Fibroblast of peridontal ligament (primary cell): Measurements from ENCODE around the gene SPATA13.

Experiments
- DNase-seq: peaks from one replicate; pipeline ENCODE4 v3.0.0-alpha.2; 2010; ENCODE audit errors: extremely low read depth

The SPATA13 gene

DNA sequence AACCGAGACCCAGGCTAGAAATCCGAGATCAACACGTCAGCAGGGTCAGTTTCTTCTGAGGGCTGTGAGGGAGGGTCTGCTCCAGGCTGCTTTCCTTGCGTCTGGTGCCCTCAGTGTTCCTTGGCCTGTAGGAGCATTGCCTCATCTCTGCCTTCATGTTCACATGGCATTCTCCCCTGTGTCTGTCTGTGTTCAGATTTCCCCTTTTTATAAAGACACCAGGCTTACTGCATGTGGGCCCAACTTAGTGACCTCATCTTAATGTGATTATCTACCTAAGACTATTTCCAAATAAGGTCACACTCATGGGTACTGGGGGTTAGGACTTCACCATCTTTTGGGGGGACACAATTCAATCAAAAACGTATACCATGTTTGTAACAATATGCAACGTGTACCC lies 91.6 kb downstream of the SPATA13 start:
- no peak for DNase-seq

DNA sequence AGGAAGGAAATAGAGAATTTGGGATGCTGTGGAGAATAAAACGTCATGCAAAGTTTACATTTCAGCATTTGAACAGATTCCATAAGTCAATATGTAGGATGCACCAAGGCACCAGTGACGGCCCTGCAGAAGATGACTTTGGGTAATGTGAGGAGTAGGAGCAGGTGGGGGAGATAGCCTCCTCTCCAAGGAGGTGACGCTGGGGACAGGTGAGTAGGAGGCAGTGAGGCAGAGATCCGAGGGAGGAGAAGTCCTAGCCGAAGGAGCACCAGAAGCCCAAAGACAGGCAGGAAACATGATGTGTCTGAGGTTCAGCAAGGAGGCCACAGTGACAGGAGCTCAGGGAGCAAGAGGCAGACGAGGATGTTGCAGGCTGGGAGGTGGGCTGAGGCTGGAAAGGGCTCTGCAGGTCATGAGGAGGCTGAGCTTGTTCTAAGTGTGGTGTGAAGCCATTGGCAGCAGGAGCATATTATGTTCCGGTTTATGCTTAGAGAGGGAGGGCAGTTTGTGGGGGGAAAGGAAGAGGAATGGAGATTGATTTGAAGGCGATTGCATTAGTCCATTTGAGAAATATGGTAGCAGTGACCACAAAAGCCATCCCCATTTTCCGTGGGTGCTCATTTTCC lies 93.1 kb downstream of the SPATA13 start:
- no peak for DNase-seq

DNA sequence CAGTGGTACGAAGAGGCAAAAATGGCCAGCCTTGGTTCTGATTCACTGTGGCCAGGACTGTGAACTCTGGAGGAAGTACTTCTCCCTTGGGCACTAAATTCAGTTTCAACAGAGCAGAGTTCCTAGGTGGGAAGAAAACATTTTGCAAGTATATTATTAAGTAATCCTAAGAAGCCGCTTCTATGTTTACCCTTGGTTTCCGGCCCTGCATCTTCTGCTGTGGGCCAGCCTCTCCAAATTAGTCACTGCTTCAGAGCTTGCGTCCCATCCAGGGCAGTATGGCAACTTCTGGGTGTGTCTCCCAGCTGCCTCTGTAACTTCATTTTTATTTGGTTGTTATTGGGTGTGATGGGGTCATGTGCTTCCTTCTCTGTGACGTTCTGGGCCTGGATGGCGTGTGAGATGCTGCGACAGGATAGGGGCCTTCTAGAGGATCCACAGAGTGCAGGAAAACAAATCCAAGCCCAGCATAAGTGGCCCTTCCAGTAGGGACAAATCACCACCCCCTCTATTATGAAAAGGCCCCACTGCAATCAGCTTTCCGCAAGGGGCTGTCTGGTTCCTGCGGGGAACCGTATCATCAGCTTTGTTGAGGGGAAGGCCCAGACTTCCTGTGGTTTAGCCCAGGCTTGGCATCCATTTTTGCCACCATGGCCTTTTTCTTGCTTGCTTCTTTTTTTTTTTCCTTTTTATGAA lies 93.8 kb downstream of the SPATA13 start:
- peak; percentile 49 for DNase-seq

DNA sequence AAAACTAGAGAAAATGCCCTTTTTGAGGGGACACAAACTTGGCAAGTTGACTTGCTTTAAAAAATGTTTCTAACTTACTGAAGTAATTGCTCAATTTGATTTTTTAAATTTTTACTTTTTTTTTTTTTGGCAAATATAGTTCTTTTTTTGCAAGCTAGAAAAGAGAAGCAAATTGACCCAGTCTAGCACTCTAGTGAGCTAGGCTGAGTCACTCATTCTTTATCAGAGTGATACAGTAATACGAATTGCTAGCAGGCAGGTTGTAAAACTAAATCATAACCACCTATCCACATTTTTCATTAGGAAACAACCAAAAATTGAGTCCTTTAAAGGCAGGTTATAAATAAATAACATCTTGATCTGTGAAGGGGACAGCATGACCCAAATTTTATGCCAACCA lies 97.0 kb downstream of the SPATA13 start:
- no peak for DNase-seq

DNA sequence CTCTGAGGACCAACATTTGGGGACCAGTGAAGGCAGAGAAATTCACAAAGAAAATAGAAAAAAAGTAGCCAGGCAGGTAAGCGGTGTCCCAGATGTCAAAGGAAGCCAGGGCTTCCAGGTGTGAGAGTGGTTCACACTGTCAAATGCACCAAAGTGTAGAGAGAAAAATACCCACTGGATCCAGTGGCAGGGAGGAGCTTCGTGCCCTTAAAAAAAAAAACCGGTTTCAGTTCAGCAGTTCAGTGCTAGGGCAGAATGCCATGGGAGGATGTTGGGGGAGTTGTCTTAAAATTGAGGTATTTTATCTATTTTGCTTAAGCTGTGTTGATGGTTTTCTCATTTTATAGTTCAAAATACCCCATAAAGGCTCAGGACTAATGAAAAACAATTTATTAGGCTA lies 101.0 kb downstream of the SPATA13 start:
- DNase-seq, result no peak

DNA sequence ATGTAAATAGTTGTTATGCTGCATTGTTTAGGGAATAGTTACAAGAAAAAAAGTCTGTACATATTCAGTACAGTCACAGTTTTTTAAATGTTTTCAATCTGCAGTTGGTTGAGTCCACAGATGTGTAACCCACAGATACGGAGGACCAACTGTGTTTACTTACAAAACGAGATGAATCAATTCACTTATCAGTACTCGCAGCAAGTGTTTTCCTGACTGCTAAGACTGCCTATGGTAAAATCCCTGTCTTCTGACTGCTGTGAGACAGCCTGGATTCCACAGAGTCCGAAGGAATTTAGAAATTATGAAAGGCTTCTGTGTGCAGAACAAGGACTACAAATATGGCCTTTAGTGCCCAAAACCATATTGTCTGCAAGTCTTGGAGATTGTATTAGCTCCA lies 103.1 kb downstream of the SPATA13 start:
- DNase-seq, result peak; percentile 33

DNA sequence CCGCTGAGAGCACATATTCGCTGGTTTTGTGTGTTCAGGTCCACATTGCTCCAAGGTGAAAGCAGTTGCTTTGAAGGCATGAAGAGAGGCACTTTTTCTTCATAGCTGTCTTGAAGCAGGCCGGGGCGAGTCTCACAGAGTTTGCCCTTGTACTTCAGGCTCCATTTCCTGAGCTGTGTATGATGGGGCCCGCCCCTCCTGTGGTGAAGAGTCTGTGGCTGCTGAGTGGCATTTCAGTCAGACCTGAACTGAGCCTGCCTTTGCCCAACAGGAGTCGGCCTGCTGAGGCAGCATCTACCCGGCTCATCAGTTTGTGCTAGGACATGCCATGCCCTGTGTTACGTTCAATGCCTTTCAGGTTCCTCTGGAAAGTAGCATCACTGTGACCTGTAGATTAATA lies 104.5 kb downstream of the SPATA13 start:
- DNase-seq, result no peak

DNA sequence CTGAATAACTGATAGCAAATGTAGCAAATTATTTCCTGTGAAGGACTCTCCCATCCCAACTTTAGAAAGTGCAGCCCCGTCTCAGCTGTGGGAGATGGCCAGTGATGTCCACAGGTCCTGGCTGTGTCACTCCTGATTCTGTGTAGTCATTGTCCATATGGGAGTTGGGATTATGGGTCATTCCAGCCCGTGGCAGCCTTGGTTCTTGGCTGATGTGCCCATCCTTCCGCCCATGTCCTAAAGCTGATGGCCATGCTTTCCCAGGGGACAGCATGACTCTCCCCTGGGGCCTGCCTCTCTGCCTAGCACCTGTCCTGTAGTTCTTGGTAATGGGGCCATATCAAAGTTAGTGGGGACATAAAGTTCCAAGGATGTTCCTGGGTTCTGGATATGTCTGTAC lies 104.9 kb downstream of the SPATA13 start:
- no peak for DNase-seq

DNA sequence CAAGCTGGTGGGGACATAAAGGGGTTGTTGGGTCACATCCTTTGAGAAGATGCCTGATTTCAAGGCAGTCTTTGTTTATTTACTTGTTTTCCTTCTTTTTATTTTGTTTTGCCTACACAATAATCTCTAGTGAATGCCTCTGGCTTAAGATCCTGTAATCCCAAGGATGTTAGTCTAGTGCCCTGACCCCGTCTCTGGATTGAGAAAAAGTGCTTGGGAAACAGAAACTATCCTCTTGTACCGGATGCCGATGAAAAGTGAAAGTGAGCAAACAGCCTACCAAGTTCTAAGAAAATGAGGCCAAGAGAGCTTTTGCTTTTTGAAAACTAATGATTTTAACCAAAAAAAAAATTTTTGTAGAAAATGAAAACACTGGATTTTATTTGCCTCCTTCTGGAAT lies 106.8 kb downstream of the SPATA13 start:
- DNase-seq, result peak; percentile 76

DNA sequence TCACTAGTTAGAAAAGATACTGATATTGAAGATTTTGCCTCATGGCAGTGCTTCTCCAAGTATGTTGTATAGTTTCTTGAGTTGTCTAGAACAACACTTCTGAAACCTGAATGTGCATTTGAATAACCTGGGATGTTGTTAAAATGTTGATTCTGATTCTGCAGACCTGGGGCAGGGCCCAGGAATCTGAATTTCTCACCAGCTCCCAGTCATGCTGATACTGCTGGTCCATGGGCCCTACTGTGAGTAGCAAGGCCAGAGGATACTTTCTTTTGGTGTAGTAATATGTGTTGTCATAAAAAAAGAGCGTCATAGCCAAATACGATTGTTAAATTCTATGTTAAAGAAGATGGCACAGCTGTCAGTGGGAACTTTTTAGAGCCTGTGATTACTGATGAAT lies 107.3 kb downstream of the SPATA13 start:
- no peak for DNase-seq

DNA sequence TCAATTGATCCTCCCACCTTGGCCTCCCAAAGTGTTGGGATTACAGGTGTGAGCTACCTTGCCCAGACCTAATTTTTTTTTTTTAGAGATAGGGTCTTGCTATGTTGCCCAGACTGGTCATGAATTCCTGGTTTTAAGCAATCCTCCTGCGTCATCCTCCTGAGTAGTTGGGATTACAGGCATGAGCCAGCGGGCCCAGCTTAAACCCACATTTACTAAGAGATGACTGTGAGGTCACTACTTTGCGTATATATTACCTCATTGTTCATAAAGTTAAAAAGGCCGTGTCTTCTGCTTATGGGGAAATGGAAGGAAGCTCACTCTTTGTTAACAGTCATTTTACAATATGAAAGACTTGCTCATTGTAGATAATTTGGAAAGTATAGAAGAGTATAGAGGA lies 109.3 kb downstream of the SPATA13 start:
- DNase-seq, result peak; percentile 34

DNA sequence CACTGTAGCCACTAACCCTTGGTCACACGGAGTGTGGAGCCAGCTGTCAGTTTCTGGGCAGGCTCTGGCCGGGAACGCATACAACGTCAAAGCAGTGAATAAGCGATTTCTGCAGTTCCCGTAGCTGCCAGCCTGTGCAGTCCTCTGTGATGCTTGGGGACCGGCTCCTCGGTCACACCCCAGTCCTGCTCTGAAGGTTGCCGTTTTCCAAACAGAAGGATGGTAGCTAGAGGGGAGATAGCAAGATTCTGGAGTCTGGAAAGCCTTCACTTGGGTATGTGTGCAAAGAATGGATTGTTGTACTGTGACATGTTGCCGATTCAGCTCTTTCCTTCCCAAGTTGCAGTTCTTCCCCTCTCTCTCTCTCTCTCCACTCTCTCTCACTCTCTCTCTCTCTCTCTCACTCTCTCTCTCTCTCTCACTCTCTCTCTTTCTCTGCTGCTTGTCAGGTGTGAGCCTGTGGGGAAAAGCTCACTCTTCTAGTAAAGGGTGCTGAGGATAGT lies 110.2 kb downstream of the SPATA13 start:
- peak; percentile 64 for DNase-seq

DNA sequence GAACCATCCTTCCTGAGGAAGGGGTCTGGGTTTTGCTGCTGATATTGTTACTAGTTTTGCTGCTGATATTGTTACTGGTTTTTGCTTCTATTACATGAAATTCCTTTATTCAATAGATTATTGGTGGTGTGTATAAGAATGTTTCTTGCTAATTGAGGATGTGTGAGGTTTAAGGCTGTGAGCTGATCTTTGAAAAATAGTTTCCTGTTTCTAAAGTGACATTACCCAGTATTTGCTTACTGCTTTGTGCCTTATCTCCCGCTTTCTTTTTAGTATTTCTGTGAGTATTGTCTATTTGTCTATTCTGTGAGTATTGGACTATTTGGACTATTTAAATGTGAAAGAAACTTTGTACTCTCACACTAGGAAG lies 110.7 kb downstream of the SPATA13 start:
- no peak for DNase-seq

DNA sequence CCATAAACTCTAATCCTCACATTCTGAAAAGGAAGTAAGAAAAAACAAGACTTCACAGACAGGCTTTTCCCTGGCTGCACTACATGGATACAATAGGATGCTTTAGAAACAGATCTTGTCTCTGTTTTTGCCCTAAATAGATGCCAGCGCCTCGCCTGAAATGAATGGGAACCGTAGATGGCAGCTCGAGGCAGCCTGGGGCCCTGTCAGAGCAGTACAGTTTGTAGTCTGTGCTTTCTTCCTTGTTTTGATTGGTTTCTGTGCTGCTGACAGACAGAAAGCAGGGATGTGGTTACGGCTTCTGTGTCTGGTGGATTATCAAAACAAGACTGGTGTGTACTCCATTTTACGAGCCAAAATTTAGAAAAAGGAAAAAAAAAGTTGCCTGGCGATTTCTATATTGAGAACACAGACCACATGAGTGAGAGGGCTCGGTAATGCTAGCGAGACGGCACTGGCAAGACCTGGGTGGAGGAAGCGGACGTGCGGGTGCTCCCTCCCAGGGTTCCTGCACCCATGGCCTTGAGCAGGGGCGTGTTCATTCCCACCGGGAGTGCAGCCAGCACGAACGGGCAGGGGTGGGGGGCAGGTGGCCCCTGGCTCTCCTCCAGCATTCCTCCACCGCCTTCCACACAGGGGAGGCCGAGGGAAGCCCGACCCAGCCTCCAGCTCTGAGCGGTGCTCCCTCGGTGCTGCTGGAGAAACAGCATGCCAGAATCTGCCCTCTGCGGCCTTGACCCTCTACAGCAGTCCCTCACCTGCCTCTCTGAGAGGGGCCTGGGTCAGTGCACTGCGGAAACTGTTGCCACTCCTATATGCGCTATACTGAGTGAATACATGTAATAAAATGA lies 111.3 kb downstream of the SPATA13 start:
- peak; percentile 81 for DNase-seq

DNA sequence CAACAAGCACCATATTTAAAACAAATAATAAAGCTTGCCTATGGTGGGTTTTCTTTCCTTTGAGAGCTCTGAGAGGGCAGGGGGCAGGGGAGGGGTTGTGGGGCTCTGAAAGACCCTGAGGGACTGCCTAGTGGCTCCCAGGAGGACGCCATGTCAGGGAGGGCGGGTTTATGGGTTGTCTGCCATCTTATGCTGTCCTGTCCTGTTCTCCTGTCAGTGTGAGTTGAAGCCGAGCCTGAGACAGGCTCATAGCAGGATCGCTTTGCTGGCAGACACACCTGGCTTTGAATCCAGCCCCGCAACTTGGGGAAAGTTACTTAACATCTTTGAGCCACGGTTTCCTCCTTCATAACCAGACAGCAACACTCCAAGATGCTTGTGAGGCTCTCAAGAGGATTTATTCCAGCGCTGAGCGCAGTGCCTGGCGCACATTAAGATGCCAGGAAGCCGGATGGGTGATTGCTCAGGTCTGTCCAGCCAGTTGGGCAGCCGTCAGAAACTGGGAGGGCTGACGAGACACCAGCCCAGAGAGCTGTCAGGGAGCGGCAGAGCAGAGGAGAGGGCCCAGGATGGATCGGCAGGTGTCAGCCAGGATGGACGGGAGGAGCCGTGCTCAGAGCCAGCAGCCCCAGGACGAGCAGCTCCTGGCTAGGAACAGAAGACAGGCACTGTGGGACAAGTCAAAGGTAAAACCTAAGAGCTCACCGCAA lies 112.1 kb downstream of the SPATA13 start:
- no peak for DNase-seq

DNA sequence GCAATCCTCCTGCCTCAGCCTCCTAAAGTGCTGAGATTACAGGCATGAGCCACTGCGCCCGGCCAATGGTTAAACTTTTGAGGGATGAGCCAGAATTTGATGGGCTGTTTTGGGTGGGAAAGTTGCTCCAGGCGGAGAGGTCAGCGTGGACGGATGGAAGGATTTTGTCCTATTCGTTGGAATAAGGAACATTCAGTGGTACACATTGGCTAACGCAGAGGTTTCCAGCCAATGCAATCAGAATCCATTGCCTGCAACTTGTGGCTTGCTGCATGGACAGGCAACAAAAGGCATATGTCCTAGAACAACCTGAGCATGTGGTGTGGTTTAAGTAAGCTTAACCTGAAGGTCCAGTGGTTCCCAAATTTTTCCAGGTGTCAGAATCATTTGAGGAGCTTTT lies 113.4 kb downstream of the SPATA13 start:
- no peak for DNase-seq

DNA sequence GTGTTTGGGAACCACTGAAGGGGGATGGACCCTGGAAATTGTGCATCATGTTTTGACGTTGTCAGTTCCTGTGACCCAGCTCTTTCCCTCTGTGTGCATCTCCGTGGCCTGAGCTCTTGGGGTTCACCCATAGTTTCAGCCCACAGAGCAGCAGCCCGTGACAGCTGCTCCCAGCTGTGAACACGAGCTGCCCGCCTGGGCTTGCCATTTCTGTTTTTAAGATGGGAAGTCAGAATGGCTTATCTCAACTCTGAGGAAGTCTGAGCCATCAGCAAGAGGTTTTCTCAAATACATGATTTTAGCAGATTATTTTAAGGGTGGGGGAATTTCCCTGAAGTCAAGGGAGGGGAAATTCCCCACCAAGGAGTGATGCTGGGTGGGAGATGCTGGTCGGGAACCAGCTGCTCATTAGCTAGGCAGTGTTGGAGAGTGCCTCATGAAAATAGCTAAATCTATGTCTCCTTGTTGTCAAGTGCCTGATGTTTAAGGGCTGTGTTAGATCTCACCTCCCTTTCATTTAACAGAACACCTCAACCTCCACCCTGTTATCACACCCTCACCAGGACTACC lies 114.0 kb downstream of the SPATA13 start:
- DNase-seq, result no peak

DNA sequence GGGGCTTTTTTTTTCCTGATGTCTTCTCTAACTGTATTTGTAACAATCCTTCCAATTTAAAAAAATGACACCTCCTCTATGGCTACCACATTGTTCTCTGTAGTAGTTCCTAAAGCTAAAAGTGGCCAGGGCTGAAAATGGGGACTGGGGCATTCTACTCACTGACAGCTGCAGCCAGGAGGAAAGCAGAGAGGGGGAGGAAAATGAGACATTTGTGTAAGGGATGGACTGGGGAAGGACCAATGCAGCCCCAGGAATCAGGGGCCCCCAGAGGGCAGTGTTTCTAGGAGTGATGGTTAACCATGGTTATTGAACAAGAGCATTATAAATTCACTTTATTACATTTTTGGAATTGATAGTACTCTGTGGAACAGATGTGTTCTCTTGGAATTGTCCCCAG lies 114.5 kb downstream of the SPATA13 start:
- DNase-seq, result no peak

DNA sequence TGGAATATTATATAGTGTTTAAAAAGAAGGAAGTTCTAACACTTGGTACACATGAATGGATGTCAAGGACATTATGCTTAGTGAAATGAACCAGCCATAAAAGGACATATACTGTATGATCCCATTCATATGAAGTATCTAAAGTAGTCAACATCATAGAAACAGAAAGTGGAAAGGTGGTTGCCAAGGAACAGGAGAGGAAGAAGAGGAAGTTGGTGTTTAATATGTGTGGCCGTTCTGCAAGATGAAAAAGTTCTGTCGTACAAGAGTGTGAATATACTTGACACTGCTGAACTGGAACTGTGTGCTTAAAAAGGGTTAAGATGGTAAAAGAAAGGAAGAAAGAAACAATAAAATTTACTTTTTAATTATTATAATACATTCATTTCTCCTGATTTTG lies 115.8 kb downstream of the SPATA13 start:
- no peak for DNase-seq

DNA sequence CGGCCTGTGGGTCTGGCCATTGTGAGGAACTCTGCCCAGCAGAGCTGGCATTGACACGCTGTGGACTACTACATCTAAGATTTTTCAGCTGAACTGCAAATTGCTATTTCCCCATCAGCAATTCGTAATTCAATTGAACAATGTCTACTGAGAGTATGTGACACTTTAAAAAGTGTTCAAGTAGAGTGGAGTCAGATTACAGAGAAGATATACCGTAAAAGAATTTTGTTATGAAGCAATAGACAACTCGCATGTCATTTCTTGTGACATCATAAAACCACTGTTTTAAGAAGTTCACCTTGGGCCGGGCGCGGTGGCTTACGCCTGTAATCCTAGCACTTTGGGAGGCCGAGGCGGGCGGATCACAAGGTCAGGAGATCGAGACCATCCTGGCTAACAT lies 116.3 kb downstream of the SPATA13 start:
- no peak for DNase-seq

DNA sequence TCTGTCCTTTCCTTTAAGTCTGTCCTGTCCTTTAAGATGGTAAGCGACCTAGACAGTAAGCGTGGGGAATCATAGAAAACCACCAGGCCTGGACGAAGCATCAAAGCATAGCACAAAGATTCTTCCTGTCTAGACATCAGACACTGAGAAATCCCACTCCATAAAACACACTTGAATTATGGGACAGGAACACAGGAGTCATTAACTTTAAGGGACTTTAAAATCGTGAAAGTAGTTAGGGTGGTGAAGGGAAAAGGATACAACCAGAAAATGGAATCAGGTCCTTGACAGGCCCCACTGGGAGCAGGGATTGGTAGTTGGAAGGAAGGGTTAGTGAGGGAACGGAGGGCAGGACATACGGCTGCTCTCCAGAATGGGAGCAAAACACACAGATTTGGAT lies 117.2 kb downstream of the SPATA13 start:
- DNase-seq, result no peak
